GM11168 (cell line): ENCODE data around the gene PRPH.
"Not testable (repeated sequence)": the region's sequence is repeated elsewhere in the genome, so short reads cannot be mapped to it uniquely, and the experiment has no call there.

Experiments used
- in situ Hi-C: fragments of 300-500 bp; cut with MboI; formaldehyde crosslinking; loops from one replicate; pipeline ENCODE4 v1.12.0; 2022; ENCODE audit warnings: low sequenced_read_pairs; ENCODE audit not compliant: unreplicated experiment

Gene PRPH

GRCh38 chr12:49276304-49277290 is 18.4 kb upstream of the PRPH start:
- in situ Hi-C loops = no loop called here

GRCh38 chr12:49277466-49277865 is 17.5 kb upstream of the PRPH start:
- in situ Hi-C loops = no loop called here

- in situ Hi-C loops = no loop called here
These were observed 15.2 kb upstream of the PRPH start for GRCh38 chr12:49279706-49280159.

- in situ Hi-C loops = not testable (repeated sequence)
These were observed 14.4 kb upstream of the PRPH start for GRCh38 chr12:49280545-49280944.

GRCh38 chr12:49282302-49282701 is 12.6 kb upstream of the PRPH start:
- in situ Hi-C loops = no loop called here

- in situ Hi-C loops = not testable (repeated sequence)
These were observed 12.1 kb upstream of the PRPH start for GRCh38 chr12:49282740-49283375.

- in situ Hi-C loops = no loop called here
These were observed 11.2 kb upstream of the PRPH start for GRCh38 chr12:49283541-49284429.

GRCh38 chr12:49284672-49285071 is 10.3 kb upstream of the PRPH start:
- in situ Hi-C loops = no loop called here

GRCh38 chr12:49287876-49288275 is 7.1 kb upstream of the PRPH start:
- in situ Hi-C loops = no loop called here

GRCh38 chr12:49288412-49288853 is 6.5 kb upstream of the PRPH start:
- in situ Hi-C loops = no loop called here

- in situ Hi-C loops = no loop called here
These were observed 5.9 kb upstream of the PRPH start for GRCh38 chr12:49288922-49289555.

GRCh38 chr12:49292729-49293055 is 2.3 kb upstream of the PRPH start:
- in situ Hi-C loops = loop anchor here (5.0 kb wide), 1 partner anchor 45 kb away; the partner anchor contains the start of gene C1QL4

- in situ Hi-C loops = loop anchor here (5.0 kb wide), 1 partner anchor 44 kb away; the partner anchor contains the start of gene C1QL4
These were observed 1.6 kb upstream of the PRPH start for GRCh38 chr12:49293056-49293956.

- in situ Hi-C loops = loop anchor here (5.0 kb wide), 1 partner anchor 43 kb away; the partner anchor contains the start of gene C1QL4
These were observed 702 bp upstream of the PRPH start for GRCh38 chr12:49294086-49294803.

GRCh38 chr12:49294804-49295081 is 204 bp upstream of the PRPH start:
- in situ Hi-C loops = loop anchor here (5.0 kb wide), 1 partner anchor 43 kb away; the partner anchor contains the start of gene C1QL4

GRCh38 chr12:49296034-49296835 is 1.3 kb downstream of the PRPH start:
- in situ Hi-C loops = no loop called here
